ENCODE data around the gene PKP1. TPM values are rescaled to one million over a fixed set of nuclear protein-coding genes. Genes with fewer than 3 reads are reported as not detected.

The PKP1 gene
- total and polyA plus RNA-seq, 2 experiments from 2014 or later, result 0.19 to 0.83 TPM

DNA sequence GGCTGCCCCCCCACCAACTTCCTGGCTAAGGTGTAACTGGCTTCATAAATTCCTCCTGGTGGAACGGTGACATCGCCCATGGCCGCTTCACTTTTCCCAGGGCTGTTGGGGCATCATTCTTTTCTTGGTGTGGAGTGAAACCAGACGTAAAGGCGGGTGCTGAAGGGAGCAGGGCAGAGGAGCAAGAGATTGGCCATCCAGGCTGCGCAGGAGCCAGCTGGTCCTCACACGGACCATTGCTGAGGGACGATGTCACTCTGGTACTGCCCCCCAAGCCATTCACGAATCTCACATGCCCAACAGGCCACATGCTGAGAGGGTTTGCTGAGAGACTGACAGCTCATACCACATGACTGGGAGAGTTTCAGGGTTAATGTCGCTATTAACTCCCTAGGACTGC is 10.5 kb upstream of the PKP1 start:
- Mint-ChIP-seq H3K4me1 (peaks cover 9% of the 10 kb centered on the region; the same call in 2 of the 3 replicates), H3K27me3 (ENCODE audit: insufficient read depth, low read depth, poor library complexity) (peaks cover 11% of the 10 kb centered on the region), H3K36me3 (ENCODE audit: low read depth) (no peaks in the 10 kb centered on the region; the same call in 2 of the 3 replicates), H3K9me3 (no peaks in the 10 kb centered on the region), H3K4me3 (no peak overlapping the region), H3K27ac (no peak overlapping the region)
- Histone ChIP-seq H3F3A (replicated peaks; ENCODE audit: low read depth) (no peaks in the 10 kb centered on the region), H3K27ac (ENCODE audit: low read depth) (no peak overlapping the region), H4K20me1 (replicated peaks; ENCODE audit: insufficient read depth) (no peaks in the 10 kb centered on the region), H3K4me2 (no peak overlapping the region), H3K4me3 (no peak overlapping the region), H2AFZ (no peak overlapping the region), H3K4me1 (ENCODE audit: insufficient read depth) (no peaks in the 10 kb centered on the region), H3K9me2 (ENCODE audit: insufficient read depth) (no peaks in the 10 kb centered on the region), H3K79me2 (replicated peaks; ENCODE audit: insufficient read depth) (no peaks in the 10 kb centered on the region), H3K36me3 (ENCODE audit: insufficient read depth) (no peaks in the 10 kb centered on the region), H3K27me3 (ENCODE audit: insufficient read depth) (no peaks in the 10 kb centered on the region)
- TF ChIP-seq NANOG (IDR thresholded peaks at IDR 0.05; ENCODE audit: borderline replicate concordance), result no peak
- ATAC-seq, result no peak
- DNase-seq (ENCODE audit: low spot score), result peak; percentile 27

DNA sequence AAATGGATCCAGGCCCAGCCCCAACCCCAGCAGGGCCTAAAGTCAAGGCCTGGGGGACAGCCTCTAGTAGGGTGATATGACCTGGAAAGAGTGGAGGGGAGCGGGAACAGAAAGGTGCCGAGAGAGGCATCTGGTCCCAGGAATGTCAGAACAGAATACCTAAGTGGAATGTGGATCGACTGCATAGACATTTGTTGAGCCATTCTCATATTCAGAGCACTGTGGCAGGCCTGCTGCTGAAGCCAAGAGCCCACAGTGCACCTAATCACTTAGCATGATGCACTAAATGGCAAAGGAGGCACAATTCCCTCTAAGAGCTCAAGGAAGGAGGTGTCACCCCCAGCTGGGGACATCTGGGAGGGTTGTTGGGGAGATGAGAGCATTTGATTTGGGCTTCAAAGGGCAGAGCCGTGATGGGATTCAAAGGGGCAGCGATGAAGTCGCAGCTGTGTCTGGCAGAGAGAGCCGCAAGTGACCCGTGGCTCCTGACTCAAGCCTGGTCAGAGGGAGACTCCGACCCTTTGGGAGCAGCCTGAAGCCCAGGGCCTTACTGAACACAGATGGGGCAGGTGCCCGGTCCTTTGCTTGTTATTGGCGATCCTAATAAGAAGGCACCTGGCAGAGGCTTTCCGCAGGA is 8.6 kb upstream of the PKP1 start:
- H3K4me1 ChIP-seq (ENCODE audit: insufficient read depth), result no peaks in the 10 kb centered on the region
- no peaks in the 10 kb centered on the region for H3K9me2 ChIP-seq (ENCODE audit: insufficient read depth)
- H3K27me3 Mint-ChIP-seq (ENCODE audit: insufficient read depth, low read depth, poor library complexity), result peaks cover 9% of the 10 kb centered on the region
- no peak overlapping the region for H3K4me3 ChIP-seq
- H2AFZ ChIP-seq, result no peak overlapping the region
- H3K4me2 ChIP-seq, result no peak overlapping the region
- H3F3A ChIP-seq (replicated peaks; ENCODE audit: low read depth), result no peaks in the 10 kb centered on the region
- ATAC-seq (no peak; the same call in 2 of the 3 replicates), DNase-seq (ENCODE audit: low spot score) (peak; percentile 39)
- H4K20me1 ChIP-seq (replicated peaks; ENCODE audit: insufficient read depth), result no peaks in the 10 kb centered on the region
- no peak overlapping the region for H3K4me3 Mint-ChIP-seq
- H3K36me3 ChIP-seq (ENCODE audit: insufficient read depth), result no peaks in the 10 kb centered on the region
- no peak overlapping the region for H3K27ac ChIP-seq (ENCODE audit: low read depth)
- H3K79me2 ChIP-seq (replicated peaks; ENCODE audit: insufficient read depth), result no peaks in the 10 kb centered on the region
- H3K36me3 Mint-ChIP-seq (ENCODE audit: low read depth), result no peaks in the 10 kb centered on the region
- peaks cover 11% of the 10 kb centered on the region; the same call in 1 of the 3 replicates for H3K4me1 Mint-ChIP-seq
- H3K27ac Mint-ChIP-seq, result no peak overlapping the region
- no peaks in the 10 kb centered on the region for H3K27me3 ChIP-seq (ENCODE audit: insufficient read depth)
- no peak for TF ChIP-seq STAT1 (IDR thresholded peaks at IDR 0.05; ENCODE audit: unreplicated experiment)
- TF ChIP-seq NANOG (IDR thresholded peaks at IDR 0.05; ENCODE audit: borderline replicate concordance), result no peak
- TF ChIP-seq EZH2phosphoT487 (IDR thresholded peaks at IDR 0.05; ENCODE audit: unreplicated experiment), result no peak
- TF ChIP-seq ZNF331 (CRISPR knock-in tag; IDR thresholded peaks at IDR 0.05; ENCODE audit: low read depth), result no peak
- TF ChIP-seq EZH2 (IDR thresholded peaks at IDR 0.05; ENCODE audit: low read depth, unreplicated experiment), result no peak
- no peaks in the 10 kb centered on the region for H3K9me3 Mint-ChIP-seq

DNA sequence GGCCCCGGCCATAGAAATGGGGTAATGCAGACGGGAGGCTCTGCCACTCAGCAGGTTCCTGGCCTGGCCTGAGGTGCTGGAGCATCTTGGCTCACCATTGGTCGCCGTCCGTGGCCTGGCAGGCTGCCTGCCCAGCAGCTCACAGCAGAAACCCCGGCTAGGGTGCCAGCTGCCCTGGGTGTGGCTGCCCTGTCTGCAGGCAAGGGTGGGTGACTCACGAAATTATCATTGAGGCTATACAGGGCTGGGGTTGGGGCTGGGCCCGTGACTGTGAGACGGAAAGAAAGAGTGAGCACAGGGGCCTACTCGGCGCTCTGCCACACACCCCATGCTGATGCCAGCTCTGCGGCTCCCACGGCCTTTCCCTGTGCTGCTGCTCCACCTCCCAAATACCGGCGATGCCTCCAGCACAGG is 8.0 kb upstream of the PKP1 start:
- no peaks in the 10 kb centered on the region for H3K79me2 ChIP-seq (replicated peaks; ENCODE audit: insufficient read depth)
- H4K20me1 ChIP-seq (replicated peaks; ENCODE audit: insufficient read depth), result no peaks in the 10 kb centered on the region
- no peak overlapping the region for H3K4me3 Mint-ChIP-seq
- no peak overlapping the region for H3K27ac ChIP-seq (ENCODE audit: low read depth)
- no peaks in the 10 kb centered on the region for H3K36me3 ChIP-seq (ENCODE audit: insufficient read depth)
- no peak overlapping the region for H3K4me2 ChIP-seq
- H3K4me1 ChIP-seq (ENCODE audit: insufficient read depth), result no peaks in the 10 kb centered on the region
- peaks cover 11% of the 10 kb centered on the region; the same call in 1 of the 3 replicates for H3K4me1 Mint-ChIP-seq
- H3K9me2 ChIP-seq (ENCODE audit: insufficient read depth), result no peaks in the 10 kb centered on the region
- ATAC-seq (peak; percentile 56), DNase-seq (ENCODE audit: low spot score) (no peak)
- no peaks in the 10 kb centered on the region for H3K36me3 Mint-ChIP-seq (ENCODE audit: low read depth)
- H3K9me3 Mint-ChIP-seq, result no peaks in the 10 kb centered on the region
- H3K27ac Mint-ChIP-seq, result no peak overlapping the region
- no peak overlapping the region for H3K4me3 ChIP-seq
- peaks cover 9% of the 10 kb centered on the region for H3K27me3 Mint-ChIP-seq (ENCODE audit: insufficient read depth, low read depth, poor library complexity)
- no peaks in the 10 kb centered on the region for H3F3A ChIP-seq (replicated peaks; ENCODE audit: low read depth)
- no peak overlapping the region for H2AFZ ChIP-seq
- no peaks in the 10 kb centered on the region for H3K27me3 ChIP-seq (ENCODE audit: insufficient read depth)
- TF ChIP-seq, protein P1, sequence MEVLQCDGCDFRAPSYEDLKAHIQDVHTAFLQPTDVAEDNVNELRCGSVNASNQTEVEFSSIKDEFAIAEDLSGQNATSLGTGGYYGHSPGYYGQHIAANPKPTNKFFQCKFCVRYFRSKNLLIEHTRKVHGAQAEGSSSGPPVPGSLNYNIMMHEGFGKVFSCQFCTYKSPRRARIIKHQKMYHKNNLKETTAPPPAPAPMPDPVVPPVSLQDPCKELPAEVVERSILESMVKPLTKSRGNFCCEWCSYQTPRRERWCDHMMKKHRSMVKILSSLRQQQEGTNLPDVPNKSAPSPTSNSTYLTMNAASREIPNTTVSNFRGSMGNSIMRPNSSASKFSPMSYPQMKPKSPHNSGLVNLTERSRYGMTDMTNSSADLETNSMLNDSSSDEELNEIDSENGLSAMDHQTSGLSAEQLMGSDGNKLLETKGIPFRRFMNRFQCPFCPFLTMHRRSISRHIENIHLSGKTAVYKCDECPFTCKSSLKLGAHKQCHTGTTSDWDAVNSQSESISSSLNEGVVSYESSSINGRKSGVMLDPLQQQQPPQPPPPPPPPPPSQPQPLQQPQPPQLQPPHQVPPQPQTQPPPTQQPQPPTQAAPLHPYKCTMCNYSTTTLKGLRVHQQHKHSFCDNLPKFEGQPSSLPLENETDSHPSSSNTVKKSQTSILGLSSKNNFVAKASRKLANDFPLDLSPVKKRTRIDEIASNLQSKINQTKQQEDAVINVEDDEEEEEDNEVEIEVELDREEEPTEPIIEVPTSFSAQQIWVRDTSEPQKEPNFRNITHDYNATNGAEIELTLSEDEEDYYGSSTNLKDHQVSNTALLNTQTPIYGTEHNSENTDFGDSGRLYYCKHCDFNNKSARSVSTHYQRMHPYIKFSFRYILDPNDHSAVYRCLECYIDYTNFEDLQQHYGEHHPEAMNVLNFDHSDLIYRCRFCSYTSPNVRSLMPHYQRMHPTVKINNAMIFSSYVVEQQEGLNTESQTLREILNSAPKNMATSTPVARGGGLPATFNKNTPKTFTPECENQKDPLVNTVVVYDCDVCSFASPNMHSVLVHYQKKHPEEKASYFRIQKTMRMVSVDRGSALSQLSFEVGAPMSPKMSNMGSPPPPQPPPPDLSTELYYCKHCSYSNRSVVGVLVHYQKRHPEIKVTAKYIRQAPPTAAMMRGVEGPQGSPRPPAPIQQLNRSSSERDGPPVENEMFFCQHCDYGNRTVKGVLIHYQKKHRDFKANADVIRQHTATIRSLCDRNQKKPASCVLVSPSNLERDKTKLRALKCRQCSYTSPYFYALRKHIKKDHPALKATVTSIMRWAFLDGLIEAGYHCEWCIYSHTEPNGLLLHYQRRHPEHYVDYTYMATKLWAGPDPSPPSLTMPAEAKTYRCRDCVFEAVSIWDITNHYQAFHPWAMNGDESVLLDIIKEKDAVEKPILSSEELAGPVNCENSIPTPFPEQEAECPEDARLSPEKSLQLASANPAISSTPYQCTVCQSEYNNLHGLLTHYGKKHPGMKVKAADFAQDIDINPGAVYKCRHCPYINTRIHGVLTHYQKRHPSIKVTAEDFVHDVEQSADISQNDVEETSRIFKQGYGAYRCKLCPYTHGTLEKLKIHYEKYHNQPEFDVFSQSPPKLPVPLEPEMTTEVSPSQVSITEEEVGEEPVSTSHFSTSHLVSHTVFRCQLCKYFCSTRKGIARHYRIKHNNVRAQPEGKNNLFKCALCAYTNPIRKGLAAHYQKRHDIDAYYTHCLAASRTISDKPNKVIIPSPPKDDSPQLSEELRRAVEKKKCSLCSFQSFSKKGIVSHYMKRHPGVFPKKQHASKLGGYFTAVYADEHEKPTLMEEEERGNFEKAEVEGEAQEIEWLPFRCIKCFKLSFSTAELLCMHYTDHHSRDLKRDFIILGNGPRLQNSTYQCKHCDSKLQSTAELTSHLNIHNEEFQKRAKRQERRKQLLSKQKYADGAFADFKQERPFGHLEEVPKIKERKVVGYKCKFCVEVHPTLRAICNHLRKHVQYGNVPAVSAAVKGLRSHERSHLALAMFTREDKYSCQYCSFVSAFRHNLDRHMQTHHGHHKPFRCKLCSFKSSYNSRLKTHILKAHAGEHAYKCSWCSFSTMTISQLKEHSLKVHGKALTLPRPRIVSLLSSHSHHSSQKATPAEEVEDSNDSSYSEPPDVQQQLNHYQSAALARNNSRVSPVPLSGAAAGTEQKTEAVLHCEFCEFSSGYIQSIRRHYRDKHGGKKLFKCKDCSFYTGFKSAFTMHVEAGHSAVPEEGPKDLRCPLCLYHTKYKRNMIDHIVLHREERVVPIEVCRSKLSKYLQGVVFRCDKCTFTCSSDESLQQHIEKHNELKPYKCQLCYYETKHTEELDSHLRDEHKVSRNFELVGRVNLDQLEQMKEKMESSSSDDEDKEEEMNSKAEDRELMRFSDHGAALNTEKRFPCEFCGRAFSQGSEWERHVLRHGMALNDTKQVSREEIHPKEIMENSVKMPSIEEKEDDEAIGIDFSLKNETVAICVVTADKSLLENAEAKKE (CRISPR knock-in tag; IDR thresholded peaks at IDR 0.05), result no peak
- no peak for TF ChIP-seq EZH2 (IDR thresholded peaks at IDR 0.05; ENCODE audit: low read depth, unreplicated experiment)
- TF ChIP-seq, protein P2, sequence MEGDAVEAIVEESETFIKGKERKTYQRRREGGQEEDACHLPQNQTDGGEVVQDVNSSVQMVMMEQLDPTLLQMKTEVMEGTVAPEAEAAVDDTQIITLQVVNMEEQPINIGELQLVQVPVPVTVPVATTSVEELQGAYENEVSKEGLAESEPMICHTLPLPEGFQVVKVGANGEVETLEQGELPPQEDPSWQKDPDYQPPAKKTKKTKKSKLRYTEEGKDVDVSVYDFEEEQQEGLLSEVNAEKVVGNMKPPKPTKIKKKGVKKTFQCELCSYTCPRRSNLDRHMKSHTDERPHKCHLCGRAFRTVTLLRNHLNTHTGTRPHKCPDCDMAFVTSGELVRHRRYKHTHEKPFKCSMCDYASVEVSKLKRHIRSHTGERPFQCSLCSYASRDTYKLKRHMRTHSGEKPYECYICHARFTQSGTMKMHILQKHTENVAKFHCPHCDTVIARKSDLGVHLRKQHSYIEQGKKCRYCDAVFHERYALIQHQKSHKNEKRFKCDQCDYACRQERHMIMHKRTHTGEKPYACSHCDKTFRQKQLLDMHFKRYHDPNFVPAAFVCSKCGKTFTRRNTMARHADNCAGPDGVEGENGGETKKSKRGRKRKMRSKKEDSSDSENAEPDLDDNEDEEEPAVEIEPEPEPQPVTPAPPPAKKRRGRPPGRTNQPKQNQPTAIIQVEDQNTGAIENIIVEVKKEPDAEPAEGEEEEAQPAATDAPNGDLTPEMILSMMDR (conservative IDR thresholded peaks at IDR 0.05; ENCODE audit: low read depth in 2 of 2), result no peak
- TF ChIP-seq EZH2phosphoT487 (IDR thresholded peaks at IDR 0.05; ENCODE audit: unreplicated experiment), result no peak
- TF ChIP-seq CREB1 (CRISPR knock-in tag; IDR thresholded peaks at IDR 0.05; ENCODE audit: low read depth), result no peak
